GM12892 (cell line): ENCODE data around the gene NUB1.

Experiments
- POLR2A ChIP-seq: IDR thresholded peaks from 2 replicates; pipeline ENCODE4 v1.6.1; 2011; ENCODE audit warnings: low read depth, low read length, control low read depth
- POLR2AphosphoS5 ChIP-seq: IDR thresholded peaks from 2 replicates; pipeline ENCODE4 v1.6.1; 2011; ENCODE audit warnings: low read depth, low read length, control low read depth
- TAF1 ChIP-seq: IDR thresholded peaks from 2 replicates; pipeline ENCODE4 v1.6.1; 2011; ENCODE audit warnings: low read depth, mild to moderate bottlenecking, control low read depth, low read length, borderline replicate concordance

GRCh38 chr7:151411551-151411950 lies 69.9 kb downstream of the NUB1 start:
- TF ChIP-seq POLR2A: no peak
- TF ChIP-seq POLR2AphosphoS5: no peak
- no peak for TF ChIP-seq TAF1
